ENCODE measurements around the gene ZDHHC1. TPM values are rescaled to one million over a fixed set of nuclear protein-coding genes. Genes with fewer than 3 reads are reported as not detected.

The ZDHHC1 gene
- polyA plus RNA-seq, 1 of the 3 experiments (the other 2 are of a cell fraction): 15.8 TPM

GRCh38 chr16:67395105-67395457 is 21.2 kb downstream of the ZDHHC1 start (continued):
- TF ChIP-seq, protein P1, sequence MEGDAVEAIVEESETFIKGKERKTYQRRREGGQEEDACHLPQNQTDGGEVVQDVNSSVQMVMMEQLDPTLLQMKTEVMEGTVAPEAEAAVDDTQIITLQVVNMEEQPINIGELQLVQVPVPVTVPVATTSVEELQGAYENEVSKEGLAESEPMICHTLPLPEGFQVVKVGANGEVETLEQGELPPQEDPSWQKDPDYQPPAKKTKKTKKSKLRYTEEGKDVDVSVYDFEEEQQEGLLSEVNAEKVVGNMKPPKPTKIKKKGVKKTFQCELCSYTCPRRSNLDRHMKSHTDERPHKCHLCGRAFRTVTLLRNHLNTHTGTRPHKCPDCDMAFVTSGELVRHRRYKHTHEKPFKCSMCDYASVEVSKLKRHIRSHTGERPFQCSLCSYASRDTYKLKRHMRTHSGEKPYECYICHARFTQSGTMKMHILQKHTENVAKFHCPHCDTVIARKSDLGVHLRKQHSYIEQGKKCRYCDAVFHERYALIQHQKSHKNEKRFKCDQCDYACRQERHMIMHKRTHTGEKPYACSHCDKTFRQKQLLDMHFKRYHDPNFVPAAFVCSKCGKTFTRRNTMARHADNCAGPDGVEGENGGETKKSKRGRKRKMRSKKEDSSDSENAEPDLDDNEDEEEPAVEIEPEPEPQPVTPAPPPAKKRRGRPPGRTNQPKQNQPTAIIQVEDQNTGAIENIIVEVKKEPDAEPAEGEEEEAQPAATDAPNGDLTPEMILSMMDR (IDR thresholded peaks at IDR 0.05): no peak
- TF ChIP-seq SIN3A (IDR thresholded peaks at IDR 0.05; ENCODE audit: borderline replicate concordance, low read depth, low read length) (no peak), FOSL2 (IDR thresholded peaks at IDR 0.05; ENCODE audit: borderline replicate concordance, low read depth) (no peak), RXRA (IDR thresholded peaks at IDR 0.05; ENCODE audit: borderline replicate concordance, low read depth) (no peak)

GRCh38 chr16:67394155-67395104 is 21.8 kb downstream of the ZDHHC1 start:
- H3K4me2 ChIP-seq: peak overlapping the region; percentile 89
- CTCF ChIA-PET: interaction anchor here (0.9 to 2.2 kb wide), 12 partner anchors 8 to 134 kb away, joined by 3 to 15 read pairs (median 5); partner anchors contain the start of gene ZDHHC1
- 95% methylated on average over 41 of the region's 88 CpGs for WGBS (ENCODE audit: low lambda C conversion rate)

More at GRCh38 chr16:67394155-67395104, 21.8 kb downstream of the ZDHHC1 start:
- H3F3A ChIP-seq (replicated peaks; ENCODE audit: insufficient read depth): peaks cover 5% of the 10 kb centered on the region
- no peak overlapping the region for H3K4me3 ChIP-seq (ENCODE audit: low read depth in 2 of 2, low read length in 1 of 2)
- peak overlapping the region; percentile 85; the same call in 1 of the 2 replicates for H2AFZ ChIP-seq (ENCODE audit: low read depth)
- DNase-seq: no peak
- H3K4me1 ChIP-seq (ENCODE audit: control insufficient read depth in 1 of 2, insufficient read depth in 2 of 2, low read depth in 1 of 2, low read length in 1 of 2): peaks cover 10 to 53% of the 10 kb centered on the region in 2 experiments; a peak in 2 of 4 replicates
- no peaks in the 10 kb centered on the region for H3K9me3 ChIP-seq
- peak overlapping the region; percentile 70; the same call in 1 of the 2 replicates for H3K9ac ChIP-seq
- H3K36me3 ChIP-seq (replicated peaks in 1 of 2; ENCODE audit: control insufficient read depth in 1 of 2, insufficient read depth in 2 of 2, low read length in 1 of 2): no peaks in the 10 kb centered on the region
- H3K27me3 ChIP-seq (ENCODE audit: insufficient read depth): no peaks in the 10 kb centered on the region
- no peaks in the 10 kb centered on the region for H3K9me2 ChIP-seq
- POLR2A ChIA-PET: no interaction called here
- H4K20me1 ChIP-seq (ENCODE audit: insufficient read depth): no peaks in the 10 kb centered on the region
- H3K79me2 ChIP-seq (ENCODE audit: insufficient read depth): no peaks in the 10 kb centered on the region
- peak overlapping the region in 1 of 2 experiments; percentile 64; a peak in 2 of 4 replicates for H3K27ac ChIP-seq (ENCODE audit: low read depth in 2 of 2, low read length in 1 of 2)
- no peak for TF ChIP-seq JUND (IDR thresholded peaks at IDR 0.05)
- TF ChIP-seq, protein P2, sequence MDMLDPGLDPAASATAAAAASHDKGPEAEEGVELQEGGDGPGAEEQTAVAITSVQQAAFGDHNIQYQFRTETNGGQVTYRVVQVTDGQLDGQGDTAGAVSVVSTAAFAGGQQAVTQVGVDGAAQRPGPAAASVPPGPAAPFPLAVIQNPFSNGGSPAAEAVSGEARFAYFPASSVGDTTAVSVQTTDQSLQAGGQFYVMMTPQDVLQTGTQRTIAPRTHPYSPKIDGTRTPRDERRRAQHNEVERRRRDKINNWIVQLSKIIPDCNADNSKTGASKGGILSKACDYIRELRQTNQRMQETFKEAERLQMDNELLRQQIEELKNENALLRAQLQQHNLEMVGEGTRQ (IDR thresholded peaks at IDR 0.05; ENCODE audit: borderline replicate concordance, low read depth, low read length): no peak
- TF ChIP-seq YY1 (IDR thresholded peaks at IDR 0.05; ENCODE audit: low read depth): no peak
- TF ChIP-seq RXRA (IDR thresholded peaks at IDR 0.05; ENCODE audit: borderline replicate concordance, low read depth): no peak
- TF ChIP-seq EZH2phosphoT487 (IDR thresholded peaks at IDR 0.05; ENCODE audit: borderline replicate concordance, low read depth): no peak
- TF ChIP-seq RFX5 (IDR thresholded peaks at IDR 0.05; ENCODE audit: low read length): no peak
- no peak for TF ChIP-seq IRF3 (IDR thresholded peaks at IDR 0.05; ENCODE audit: low read depth, low read length)
- no peak for TF ChIP-seq RAD21 (IDR thresholded peaks at IDR 0.05; ENCODE audit: low read length)
- no peak for TF ChIP-seq MEF2A (IDR thresholded peaks at IDR 0.05; ENCODE audit: borderline replicate concordance, low read depth)
- TF ChIP-seq REST (IDR thresholded peaks at IDR 0.05; ENCODE audit: low read depth, low read length): no peak
- TF ChIP-seq SIN3A (IDR thresholded peaks at IDR 0.05; ENCODE audit: borderline replicate concordance, low read depth, low read length): no peak
